Esophagus squamous epithelium (tissue), 4 donors: ENCODE measurements around the gene KLF1.

ENCODE experiments used
- CTCF ChIP-seq, 6 experiments: fragments of 450-650 bp in 4 of 6; fragments of 200-600 bp in 2 of 6; sonication (generic) in 2 of 6; IDR thresholded peaks; one replicate each; pipeline ENCODE4 v1.5.1; 2016 to 2019; ENCODE audit warnings: antibody characterized with exemption in 6 of 6, mild to moderate bottlenecking in 4 of 6, moderate library complexity in 4 of 6
- POLR2A ChIP-seq, 4 donors: fragments of 450-650 bp; IDR thresholded peaks; one replicate each; pipeline ENCODE4 v1.6.1; 2017; ENCODE audit warnings: antibody characterized with exemption in 4 of 4, mild to moderate bottlenecking in 4 of 4, moderate library complexity in 3 of 4

GRCh38 chr19:12890787-12891552 lies 4.0 kb upstream of the KLF1 start, which contains the start of gene GCDH:
- TF ChIP-seq CTCF (IDR thresholded peaks at IDR 0.05) = peak in 1 of 6 experiments; percentile 41
- peak in 3 of 4 donors; percentile 69 to 88 (median 82) for TF ChIP-seq POLR2A (IDR thresholded peaks at IDR 0.05)
